Measurements from ENCODE around the gene CD163L1. TPM values are rescaled to one million over a fixed set of nuclear protein-coding genes. Genes with fewer than 3 reads are reported as not detected.
"Not testable (repeated sequence)": the region's sequence is repeated elsewhere in the genome, so short reads cannot be mapped to it uniquely, and the experiment has no call there.

The CD163L1 gene
- total RNA-seq, 1 donor from 2014 or later, result 4.5 TPM

DNA sequence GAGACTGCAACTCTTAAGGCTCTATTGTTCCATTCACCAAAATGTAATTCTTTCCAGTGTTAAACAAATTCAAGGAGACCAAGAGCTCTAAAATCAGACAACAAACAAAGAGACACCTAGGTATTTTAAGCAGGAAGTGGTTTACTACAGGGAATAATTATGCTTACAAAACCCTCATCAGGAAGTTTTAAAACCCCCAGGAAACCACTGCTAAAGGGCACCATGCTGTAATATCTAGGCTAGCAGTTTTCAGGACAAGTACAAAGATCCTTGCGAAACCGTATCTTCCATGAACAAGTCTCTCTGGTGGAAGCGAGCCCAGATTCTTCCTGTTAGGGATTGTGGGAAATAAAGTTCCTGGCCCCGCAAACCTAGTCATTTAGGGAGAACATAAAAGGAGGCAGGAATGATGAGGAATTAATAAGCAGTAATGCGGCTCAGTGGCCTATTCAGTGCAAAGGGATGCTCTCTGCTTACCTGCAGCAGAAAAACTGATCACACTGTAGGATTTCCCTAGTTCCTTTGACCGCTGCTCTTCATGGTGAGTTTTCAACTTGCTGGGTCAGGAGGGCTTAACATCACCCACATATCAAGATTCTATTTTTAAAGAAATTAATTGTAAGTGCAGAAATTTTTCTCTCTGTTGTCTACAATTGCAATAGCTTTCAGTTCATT, 97.3 kb downstream of the CD163L1 start:
- H3K27me3 ChIP-seq (ENCODE audit: low read depth), result no peaks in the 10 kb centered on the region
- no peaks in the 10 kb centered on the region for H3K36me3 ChIP-seq
- H3K4me3 ChIP-seq, result no peak overlapping the region
- no peak overlapping the region for H3K27ac ChIP-seq
- DNase-seq (no peak), ATAC-seq (no peak)
- peaks cover 9% of the 10 kb centered on the region for H3K9me3 ChIP-seq
- no peak for TF ChIP-seq CTCF (IDR thresholded peaks at IDR 0.05)
- H3K4me1 ChIP-seq, result peaks cover 6% of the 10 kb centered on the region
- intact Hi-C loops (cut with DNase I), result no loop called here

DNA sequence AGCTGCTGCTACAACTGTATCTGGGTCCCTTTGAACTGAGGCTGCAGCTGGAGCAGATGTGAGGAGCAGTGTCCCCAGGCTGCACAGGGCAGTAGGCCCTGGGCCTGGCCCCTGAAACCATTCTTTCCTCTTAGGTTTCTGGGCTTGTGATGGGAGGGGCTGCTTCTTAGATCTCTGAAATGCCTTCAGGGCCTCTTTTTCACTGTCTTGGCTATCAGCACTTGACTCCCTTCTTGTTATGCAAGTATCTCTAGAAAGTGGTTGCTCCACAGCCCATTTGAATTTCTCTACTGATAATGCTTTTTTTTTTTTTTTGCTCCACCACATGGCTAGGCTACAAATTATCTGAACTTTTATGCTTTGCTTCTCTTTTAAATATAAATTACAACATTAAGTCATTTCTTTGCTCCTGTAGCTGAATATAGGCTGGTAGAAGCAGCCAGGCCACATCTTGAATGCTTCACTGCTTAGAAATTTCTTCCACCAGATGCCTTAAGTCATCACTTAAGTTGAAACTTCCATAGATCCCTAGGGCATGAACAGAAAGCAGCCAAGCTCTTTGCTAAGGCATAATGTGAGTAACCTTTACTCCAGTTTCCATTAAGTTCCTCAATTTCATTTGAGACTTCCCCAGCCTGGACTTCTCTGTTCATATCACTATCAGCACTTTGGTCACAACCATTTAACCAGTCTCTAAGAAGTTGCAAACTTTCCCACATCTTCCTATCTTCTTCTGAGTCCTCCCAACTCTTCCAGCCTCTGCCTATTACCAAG, 98.9 kb downstream of the CD163L1 start:
- DNase-seq (no peak), ATAC-seq (peak in 1 of 2 donors; percentile 53)
- H3K4me3 ChIP-seq, result no peak overlapping the region
- H3K9me3 ChIP-seq, result peaks cover 9% of the 10 kb centered on the region
- no peak for TF ChIP-seq CTCF (IDR thresholded peaks at IDR 0.05)
- H3K4me1 ChIP-seq, result peaks cover 6% of the 10 kb centered on the region
- H3K27me3 ChIP-seq (ENCODE audit: low read depth), result no peaks in the 10 kb centered on the region
- H3K36me3 ChIP-seq, result no peaks in the 10 kb centered on the region
- H3K27ac ChIP-seq, result no peak overlapping the region
- intact Hi-C loops (cut with DNase I), result no loop called here

DNA sequence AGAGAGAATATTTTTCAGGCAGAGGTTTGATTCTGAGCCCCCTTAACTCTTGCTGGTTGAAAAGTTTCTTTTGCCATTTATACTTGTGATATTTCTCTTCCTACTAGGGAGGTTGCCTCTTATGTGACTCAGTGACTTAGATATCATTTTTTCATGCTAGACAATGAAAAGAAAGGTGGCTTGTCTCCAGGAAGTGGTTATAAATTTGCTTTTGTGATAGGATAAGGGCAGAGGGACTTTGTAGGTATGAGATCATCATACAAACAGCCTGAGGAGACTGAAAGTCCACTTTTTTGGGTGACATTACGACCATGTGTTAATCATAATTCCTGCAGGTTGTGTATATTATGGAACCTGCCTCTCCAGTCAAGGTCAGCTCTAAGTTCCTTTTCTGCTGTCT, 104.3 kb downstream of the CD163L1 start:
- intact Hi-C loops (cut with DNase I), result no loop called here
- no peak for DNase-seq
- TF ChIP-seq CTCF (IDR thresholded peaks at IDR 0.05), result no peak
- Histone ChIP-seq H3K36me3 (no peaks in the 10 kb centered on the region), H3K27me3 (ENCODE audit: low read depth) (no peaks in the 10 kb centered on the region), H3K4me3 (no peak overlapping the region), H3K4me1 (no peaks in the 10 kb centered on the region), H3K27ac (no peak overlapping the region), H3K9me3 (peaks cover 6% of the 10 kb centered on the region)
- ATAC-seq, result no peak

- ATAC-seq; H3K36me3 ChIP-seq; H3K27ac ChIP-seq; H3K27me3 ChIP-seq (ENCODE audit: low read depth); H3K4me1 ChIP-seq; H3K4me3 ChIP-seq; intact Hi-C loops (cut with DNase I); H3K9me3 ChIP-seq; DNase-seq: not testable (repeated sequence)
Observed at GRCh38 chr12:7337790-7338189, 106.2 kb downstream of the CD163L1 start.

DNA sequence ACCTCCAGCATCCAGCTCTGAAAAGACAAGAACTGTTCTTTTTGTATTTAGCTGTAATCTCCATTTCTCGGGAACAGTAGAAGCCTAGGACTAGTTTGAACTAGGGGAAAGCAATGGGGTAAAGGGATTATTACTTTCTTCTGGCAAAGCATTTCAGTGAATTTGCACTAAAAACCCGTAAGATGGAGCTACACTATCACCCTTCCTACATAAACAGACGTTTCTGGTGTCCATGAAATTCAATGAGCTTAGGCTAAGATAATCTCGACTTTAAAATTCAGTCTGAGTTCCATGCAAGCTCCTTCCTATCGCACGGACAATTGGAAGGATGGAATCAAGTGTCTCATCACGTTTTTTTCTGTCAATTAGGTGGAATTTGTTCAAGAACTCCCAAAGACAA, 116.0 kb downstream of the CD163L1 start:
- ATAC-seq (no peak), DNase-seq (no peak)
- TF ChIP-seq CTCF (IDR thresholded peaks at IDR 0.05), result no peak
- intact Hi-C loops (cut with DNase I), result no loop called here
- Histone ChIP-seq H3K27me3 (ENCODE audit: low read depth) (no peaks in the 10 kb centered on the region), H3K4me1 (no peaks in the 10 kb centered on the region), H3K4me3 (no peak overlapping the region), H3K36me3 (no peaks in the 10 kb centered on the region), H3K9me3 (no peaks in the 10 kb centered on the region), H3K27ac (no peak overlapping the region)

DNA sequence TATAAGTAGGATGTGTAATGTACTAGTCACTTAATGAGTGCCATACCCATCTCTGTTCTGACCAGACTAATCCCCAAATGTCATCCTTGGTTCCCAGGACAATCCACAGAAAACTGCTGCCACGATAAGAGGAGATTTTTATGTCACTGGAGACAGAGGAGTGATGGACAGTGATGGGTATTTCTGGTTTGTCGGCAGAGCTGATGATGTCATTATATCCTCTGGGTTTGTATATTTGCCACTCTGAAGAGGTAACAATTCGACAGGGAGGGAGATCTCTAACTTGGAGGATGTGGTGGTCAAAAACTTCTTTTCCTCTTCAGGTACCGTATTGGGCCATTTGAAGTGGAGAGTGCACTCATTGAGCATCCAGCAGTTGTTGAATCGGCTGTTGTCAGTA, 119.8 kb downstream of the CD163L1 start:
- Histone ChIP-seq H3K27ac (no peak overlapping the region), H3K9me3 (no peaks in the 10 kb centered on the region), H3K27me3 (ENCODE audit: low read depth) (no peaks in the 10 kb centered on the region), H3K36me3 (no peaks in the 10 kb centered on the region), H3K4me3 (no peak overlapping the region), H3K4me1 (no peaks in the 10 kb centered on the region)
- no peak for TF ChIP-seq CTCF (IDR thresholded peaks at IDR 0.05)
- DNase-seq (no peak), ATAC-seq (no peak)
- intact Hi-C loops (cut with DNase I), result no loop called here

Data from lower lobe of right lung (tissue), 2 donors.